ENCODE results near the gene IQCM. TPM values are rescaled to one million over a fixed set of nuclear protein-coding genes. Genes with fewer than 3 reads are reported as not detected.

Gene IQCM
- total RNA-seq, 4 donors from 2014 or later = not detected

DNA sequence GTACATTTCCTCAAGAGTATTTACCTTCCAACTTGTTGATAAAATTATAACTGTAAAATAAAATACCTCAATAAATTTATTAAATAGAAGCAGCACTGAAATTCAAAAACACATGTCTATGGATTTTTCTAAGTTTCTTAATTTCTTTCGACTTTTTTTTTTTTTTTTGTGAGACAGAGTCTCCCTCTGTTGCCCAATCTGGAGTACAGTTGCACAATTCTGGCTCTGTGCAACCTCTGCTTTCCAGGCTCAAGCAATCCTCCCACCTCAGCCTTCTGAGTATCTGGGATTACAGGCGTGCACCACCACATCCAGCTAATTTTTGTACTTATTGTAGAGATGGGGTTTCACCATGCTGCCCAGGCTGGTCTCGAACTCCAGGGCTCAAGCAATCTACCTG is 79.8 kb downstream of the IQCM start:
- intact Hi-C loops (cut with DNase I) = no loop called here
- Histone ChIP-seq H3K27ac (no peak overlapping the region), H3K27me3 (no peaks in the 10 kb centered on the region), H3K36me3 (no peaks in the 10 kb centered on the region), H3K4me3 (replicated peaks in 1 of 3) (no peak overlapping the region), H3K9me3 (no peaks in the 10 kb centered on the region), H3K4me1 (no peaks in the 10 kb centered on the region)
- TF ChIP-seq, protein P1, sequence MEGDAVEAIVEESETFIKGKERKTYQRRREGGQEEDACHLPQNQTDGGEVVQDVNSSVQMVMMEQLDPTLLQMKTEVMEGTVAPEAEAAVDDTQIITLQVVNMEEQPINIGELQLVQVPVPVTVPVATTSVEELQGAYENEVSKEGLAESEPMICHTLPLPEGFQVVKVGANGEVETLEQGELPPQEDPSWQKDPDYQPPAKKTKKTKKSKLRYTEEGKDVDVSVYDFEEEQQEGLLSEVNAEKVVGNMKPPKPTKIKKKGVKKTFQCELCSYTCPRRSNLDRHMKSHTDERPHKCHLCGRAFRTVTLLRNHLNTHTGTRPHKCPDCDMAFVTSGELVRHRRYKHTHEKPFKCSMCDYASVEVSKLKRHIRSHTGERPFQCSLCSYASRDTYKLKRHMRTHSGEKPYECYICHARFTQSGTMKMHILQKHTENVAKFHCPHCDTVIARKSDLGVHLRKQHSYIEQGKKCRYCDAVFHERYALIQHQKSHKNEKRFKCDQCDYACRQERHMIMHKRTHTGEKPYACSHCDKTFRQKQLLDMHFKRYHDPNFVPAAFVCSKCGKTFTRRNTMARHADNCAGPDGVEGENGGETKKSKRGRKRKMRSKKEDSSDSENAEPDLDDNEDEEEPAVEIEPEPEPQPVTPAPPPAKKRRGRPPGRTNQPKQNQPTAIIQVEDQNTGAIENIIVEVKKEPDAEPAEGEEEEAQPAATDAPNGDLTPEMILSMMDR (IDR thresholded peaks at IDR 0.05) = no peak
- no peak for TF ChIP-seq POLR2A (IDR thresholded peaks at IDR 0.05)
- no peak for DNase-seq
- 89 to 93% methylated on average over 3 of the region's 3 CpGs for WGBS, 2 donors

GRCh38 chr4:149728444-149728843 is 87.2 kb downstream of the IQCM start:
- DNase-seq = no peak
- Histone ChIP-seq H3K4me3 (replicated peaks in 1 of 3) (no peak overlapping the region), H3K9me3 (no peaks in the 10 kb centered on the region), H3K27ac (no peak overlapping the region), H3K36me3 (no peaks in the 10 kb centered on the region), H3K4me1 (no peaks in the 10 kb centered on the region), H3K27me3 (no peaks in the 10 kb centered on the region)
- intact Hi-C loops (cut with DNase I) = no loop called here
- TF ChIP-seq, protein P1 (IDR thresholded peaks at IDR 0.05) = no peak
- TF ChIP-seq POLR2A (IDR thresholded peaks at IDR 0.05) = no peak
- WGBS, 2 donors = 93 to 94% methylated on average over 1 of the region's 1 CpG

GRCh38 chr4:149727663-149728062 is 88.0 kb downstream of the IQCM start:
- TF ChIP-seq POLR2A (IDR thresholded peaks at IDR 0.05) = no peak
- TF ChIP-seq, protein P1 (IDR thresholded peaks at IDR 0.05) = no peak
- Histone ChIP-seq H3K27me3 (no peaks in the 10 kb centered on the region), H3K27ac (no peak overlapping the region), H3K4me3 (replicated peaks in 1 of 3) (no peak overlapping the region), H3K36me3 (no peaks in the 10 kb centered on the region), H3K9me3 (no peaks in the 10 kb centered on the region), H3K4me1 (no peaks in the 10 kb centered on the region)
- intact Hi-C loops (cut with DNase I) = no loop called here
- no peak for DNase-seq
- 62 to 63% methylated on average over 1 of the region's 1 CpG for WGBS, 2 donors

DNA sequence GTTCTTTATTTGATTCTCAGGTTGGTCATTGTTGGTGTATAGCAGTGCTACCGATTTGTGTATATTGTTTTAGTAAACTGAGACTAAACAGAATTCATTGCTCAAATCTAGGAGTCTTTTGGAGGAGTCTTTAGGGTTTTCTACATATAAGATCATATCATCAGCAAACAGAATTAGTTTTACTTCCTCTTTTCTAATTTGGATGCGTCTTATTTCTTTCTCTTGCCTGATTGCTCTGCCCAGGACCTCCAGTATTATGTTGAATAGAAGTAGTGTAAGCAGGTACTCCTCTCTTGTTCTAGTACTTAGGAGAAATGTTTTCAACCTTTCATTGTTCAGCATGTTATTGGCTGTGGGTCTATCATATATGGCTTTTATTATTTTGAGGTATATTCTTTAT is 92.6 kb downstream of the IQCM start:
- no peak for DNase-seq
- Histone ChIP-seq H3K4me1 (no peaks in the 10 kb centered on the region), H3K36me3 (no peaks in the 10 kb centered on the region), H3K9me3 (no peaks in the 10 kb centered on the region), H3K27ac (no peak overlapping the region), H3K27me3 (no peaks in the 10 kb centered on the region), H3K4me3 (replicated peaks in 1 of 3) (no peak overlapping the region)
- intact Hi-C loops (cut with DNase I) = no loop called here
- WGBS, 2 donors = 93% methylated on average over 2 of the region's 2 CpGs
- TF ChIP-seq, protein P1 (IDR thresholded peaks at IDR 0.05) = no peak
- TF ChIP-seq POLR2A (IDR thresholded peaks at IDR 0.05) = no peak

- WGBS, 2 donors = 59 to 78% methylated on average over 1 of the region's 1 CpG
- no peaks in the 10 kb centered on the region for H3K9me3 ChIP-seq
- intact Hi-C loops (cut with DNase I) = no loop called here
- no peaks in the 10 kb centered on the region for H3K4me1 ChIP-seq
- no peak for DNase-seq
- TF ChIP-seq, protein P1 (IDR thresholded peaks at IDR 0.05) = no peak
- TF ChIP-seq POLR2A (IDR thresholded peaks at IDR 0.05) = no peak
- no peaks in the 10 kb centered on the region for H3K36me3 ChIP-seq
- no peaks in the 10 kb centered on the region for H3K27me3 ChIP-seq
- H3K27ac ChIP-seq = no peak overlapping the region
- no peak overlapping the region for H3K4me3 ChIP-seq (replicated peaks in 1 of 3)
Observed at GRCh38 chr4:149719806-149720205, 95.8 kb downstream of the IQCM start.
